ENCODE results near the gene LYST. TPM values are rescaled to one million over a fixed set of nuclear protein-coding genes. Genes with fewer than 3 reads are reported as not detected.
"Not testable (repeated sequence)": the region's sequence is repeated elsewhere in the genome, so short reads cannot be mapped to it uniquely, and the experiment has no call there.

LYST gene
- total RNA-seq, 2 experiments from 2014 or later, result 4.0 to 8.2 TPM

DNA sequence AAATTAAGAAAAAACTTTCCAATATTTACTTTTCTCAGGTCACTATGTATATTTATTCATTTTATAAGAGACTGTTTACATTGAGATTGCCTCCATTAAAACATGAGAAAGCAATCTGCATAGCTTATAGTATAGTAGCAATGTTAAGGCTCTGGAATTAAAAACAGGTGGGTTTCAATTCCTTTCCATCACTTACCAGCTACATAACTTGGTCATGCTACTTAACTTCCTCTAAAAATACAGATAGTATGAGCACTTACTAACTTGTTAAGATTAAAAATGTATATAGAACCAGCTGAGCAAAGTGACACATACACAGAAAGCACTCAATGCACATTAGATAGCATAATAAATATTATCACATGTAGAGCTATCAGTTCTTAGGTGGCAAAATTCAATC is 76.6 kb downstream of the LYST start:
- H3K4me2 ChIP-seq (ENCODE audit: low read length), result 0 out of 2 replicates have a peak overlapping the region, but pooled peaks have one; percentile 5
- H3K9me3 ChIP-seq (ENCODE audit: low read length), result no peaks in the 10 kb centered on the region
- H3K79me2 ChIP-seq (ENCODE audit: insufficient read depth, low read depth, low read length), result no peaks in the 10 kb centered on the region
- TF ChIP-seq, protein P1, sequence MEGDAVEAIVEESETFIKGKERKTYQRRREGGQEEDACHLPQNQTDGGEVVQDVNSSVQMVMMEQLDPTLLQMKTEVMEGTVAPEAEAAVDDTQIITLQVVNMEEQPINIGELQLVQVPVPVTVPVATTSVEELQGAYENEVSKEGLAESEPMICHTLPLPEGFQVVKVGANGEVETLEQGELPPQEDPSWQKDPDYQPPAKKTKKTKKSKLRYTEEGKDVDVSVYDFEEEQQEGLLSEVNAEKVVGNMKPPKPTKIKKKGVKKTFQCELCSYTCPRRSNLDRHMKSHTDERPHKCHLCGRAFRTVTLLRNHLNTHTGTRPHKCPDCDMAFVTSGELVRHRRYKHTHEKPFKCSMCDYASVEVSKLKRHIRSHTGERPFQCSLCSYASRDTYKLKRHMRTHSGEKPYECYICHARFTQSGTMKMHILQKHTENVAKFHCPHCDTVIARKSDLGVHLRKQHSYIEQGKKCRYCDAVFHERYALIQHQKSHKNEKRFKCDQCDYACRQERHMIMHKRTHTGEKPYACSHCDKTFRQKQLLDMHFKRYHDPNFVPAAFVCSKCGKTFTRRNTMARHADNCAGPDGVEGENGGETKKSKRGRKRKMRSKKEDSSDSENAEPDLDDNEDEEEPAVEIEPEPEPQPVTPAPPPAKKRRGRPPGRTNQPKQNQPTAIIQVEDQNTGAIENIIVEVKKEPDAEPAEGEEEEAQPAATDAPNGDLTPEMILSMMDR (conservative IDR thresholded peaks at IDR 0.05; ENCODE audit: low read length), result no peak
- no peak for TF ChIP-seq EZH2phosphoT487 (IDR thresholded peaks at IDR 0.05; ENCODE audit: borderline replicate concordance, low read depth, low read length)
- no peak overlapping the region for H3K4me3 ChIP-seq (ENCODE audit: low read depth, low read length, poor library complexity, severe bottlenecking)
- H3K27ac ChIP-seq (ENCODE audit: low read depth, low read length, poor library complexity, severe bottlenecking), result no peak overlapping the region
- POLR2A ChIA-PET, result interaction anchor here (1.1 to 1.9 kb wide), 3 partner anchors 31 to 286 kb away, joined by 3 to 5 read pairs (median 5); partner anchors contain the start of gene B3GALNT2
- CTCF ChIA-PET (ENCODE audit: unreplicated experiment), result interaction anchor here (1.2 kb wide), 1 partner anchor 53 kb away, joined by 4 read pairs; no protein-coding TSS in a partner anchor
- intact Hi-C loops (cut with micrococcal nuclease; ENCODE audit: unreplicated experiment), result loop anchor here (5.0 kb wide), 1 partner anchor 182 kb away; no protein-coding TSS in a partner anchor
- H3K4me1 ChIP-seq (ENCODE audit: insufficient read depth, low read length, poor library complexity, severe bottlenecking), result peaks cover 9% of the 10 kb centered on the region
- no peaks in the 10 kb centered on the region for H3K9me2 ChIP-seq (ENCODE audit: insufficient read depth, low read length)
- no peaks in the 10 kb centered on the region for H3K36me3 ChIP-seq (ENCODE audit: insufficient read depth, low read length)
- peak; percentile 17 for DNase-seq (ENCODE audit: low spot score)
- H2AFZ ChIP-seq (ENCODE audit: low read length), result no peak overlapping the region
- no peaks in the 10 kb centered on the region for H4K20me1 ChIP-seq (ENCODE audit: insufficient read depth, low read length)
- BruUV-seq (replicated peaks), result no TSS peak

DNA sequence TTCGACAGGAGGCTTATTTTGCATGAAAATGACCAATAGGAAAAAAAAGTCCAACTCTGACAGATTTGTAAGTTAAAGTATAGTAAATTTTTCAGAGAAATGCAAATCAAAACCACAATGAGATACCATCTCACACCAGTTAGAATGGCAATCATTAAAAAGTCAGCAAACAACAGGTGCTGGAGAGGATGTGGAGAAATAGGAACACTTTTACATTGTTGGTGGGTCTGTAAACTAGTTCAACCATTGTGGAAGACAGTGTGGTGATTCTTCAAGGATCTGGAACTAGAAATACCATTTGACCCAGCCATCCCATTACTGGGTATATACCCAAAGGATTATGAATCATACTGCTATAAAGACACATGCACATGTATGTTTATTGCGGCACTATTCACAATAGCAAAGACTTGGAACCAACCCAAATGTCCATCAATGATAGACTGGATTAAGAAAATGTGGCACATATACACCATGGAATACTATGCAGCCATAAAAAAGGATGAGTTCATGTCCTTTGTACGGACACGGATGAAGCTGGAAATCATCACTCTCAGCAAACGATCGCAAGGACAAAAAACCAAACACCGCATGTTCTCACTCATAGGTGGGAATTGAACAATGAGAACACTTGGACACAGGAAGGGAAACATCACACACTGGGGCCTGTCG is 80.3 kb downstream of the LYST start:
- H4K20me1 ChIP-seq (ENCODE audit: insufficient read depth, low read length), result not testable (repeated sequence)
- intact Hi-C loops (cut with micrococcal nuclease; ENCODE audit: unreplicated experiment), result loop anchor here (10.0 kb wide), 1 partner anchor 682 kb away; no protein-coding TSS in a partner anchor

DNA sequence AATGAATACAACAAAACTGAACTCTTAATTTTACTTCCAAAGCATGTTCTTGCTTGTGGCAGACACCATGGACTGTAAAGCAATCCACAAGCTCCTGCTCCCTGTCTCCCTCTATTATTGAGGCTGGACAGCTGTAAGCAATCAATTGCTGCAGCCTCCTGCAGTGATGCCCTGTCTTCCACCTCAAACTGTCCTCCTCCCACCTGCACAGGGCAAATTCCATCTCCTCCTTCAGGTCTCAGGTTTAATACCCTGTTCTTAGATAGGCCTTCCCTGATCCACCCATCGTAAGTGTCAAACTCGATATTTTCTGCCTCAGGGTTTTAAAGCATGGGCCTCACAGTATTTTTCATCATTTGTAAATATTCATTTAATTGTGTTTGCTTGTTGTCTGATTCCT is 81.8 kb downstream of the LYST start:
- ChIA-PET POLR2A (interaction anchor here (2.3 kb wide), 1 partner anchor 58 kb away, joined by 11 read pairs; no protein-coding TSS in a partner anchor), CTCF (ENCODE audit: unreplicated experiment) (interaction anchor here (1.5 kb wide), 1 partner anchor 58 kb away, joined by 6 read pairs; no protein-coding TSS in a partner anchor)
- H3K27ac ChIP-seq (ENCODE audit: low read depth, low read length, poor library complexity, severe bottlenecking), result no peak overlapping the region
- DNase-seq (ENCODE audit: low spot score), result no peak
- no peak overlapping the region for H3K4me2 ChIP-seq (ENCODE audit: low read length)
- no peaks in the 10 kb centered on the region for H3K79me2 ChIP-seq (ENCODE audit: insufficient read depth, low read depth, low read length)
- no peaks in the 10 kb centered on the region for H4K20me1 ChIP-seq (ENCODE audit: insufficient read depth, low read length)
- no TSS peak for BruUV-seq (replicated peaks)
- no peaks in the 10 kb centered on the region for H3K36me3 ChIP-seq (ENCODE audit: insufficient read depth, low read length)
- H3K9me2 ChIP-seq (ENCODE audit: insufficient read depth, low read length), result no peaks in the 10 kb centered on the region
- no peak overlapping the region for H2AFZ ChIP-seq (ENCODE audit: low read length)
- H3K4me1 ChIP-seq (ENCODE audit: insufficient read depth, low read length, poor library complexity, severe bottlenecking), result peaks cover under 1% of the 10 kb centered on the region
- no peak overlapping the region for H3K4me3 ChIP-seq (ENCODE audit: low read depth, low read length, poor library complexity, severe bottlenecking)
- TF ChIP-seq, protein P1 (conservative IDR thresholded peaks at IDR 0.05; ENCODE audit: low read length), result no peak
- no peak for TF ChIP-seq EZH2phosphoT487 (IDR thresholded peaks at IDR 0.05; ENCODE audit: borderline replicate concordance, low read depth, low read length)
- intact Hi-C loops (cut with micrococcal nuclease; ENCODE audit: unreplicated experiment), result loop anchor here (10.0 kb wide), 1 partner anchor 680 kb away; no protein-coding TSS in a partner anchor
- no peaks in the 10 kb centered on the region for H3K9me3 ChIP-seq (ENCODE audit: low read length)

More for the DNA sequence above, 80.3 kb downstream of the LYST start:
- BruUV-seq (replicated peaks); CTCF ChIA-PET (ENCODE audit: unreplicated experiment); H3K4me2 ChIP-seq (ENCODE audit: low read length); H3K9me2 ChIP-seq (ENCODE audit: insufficient read depth, low read length); H3K4me1 ChIP-seq (ENCODE audit: insufficient read depth, low read length, poor library complexity, severe bottlenecking); DNase-seq (ENCODE audit: low spot score); H2AFZ ChIP-seq (ENCODE audit: low read length); H3K4me3 ChIP-seq (ENCODE audit: low read depth, low read length, poor library complexity, severe bottlenecking); H3K9me3 ChIP-seq (ENCODE audit: low read length); H3K27ac ChIP-seq (ENCODE audit: low read depth, low read length, poor library complexity, severe bottlenecking); H3K79me2 ChIP-seq (ENCODE audit: insufficient read depth, low read depth, low read length); H3K36me3 ChIP-seq (ENCODE audit: insufficient read depth, low read length); POLR2A ChIA-PET: not testable (repeated sequence)

Measured in OCI-LY7 (cell line).